Peyer's patch (tissue), 4 donors: Measurements from ENCODE around the gene C1orf216.

Source experiments
- POLR2A ChIP-seq, 2 donors: fragments of 450-650 bp; IDR thresholded peaks; one replicate each; pipeline ENCODE4 v1.5.1; 2017; ENCODE audit warnings: antibody characterized with exemption in 2 of 2, mild to moderate bottlenecking in 2 of 2, moderate library complexity in 2 of 2
- TF ChIP-seq, protein P1 (sequence below), 6 experiments: fragments of 450-650 bp in 4 of 6; fragments of 200-600 bp in 2 of 6; sonication (generic) in 1 of 6; IDR thresholded peaks; one replicate each; pipeline ENCODE4 v1.5.1; 2017 to 2019; ENCODE audit warnings: antibody characterized with exemption in 6 of 6, mild to moderate bottlenecking in 3 of 6, moderate library complexity in 1 of 6

DNA sequence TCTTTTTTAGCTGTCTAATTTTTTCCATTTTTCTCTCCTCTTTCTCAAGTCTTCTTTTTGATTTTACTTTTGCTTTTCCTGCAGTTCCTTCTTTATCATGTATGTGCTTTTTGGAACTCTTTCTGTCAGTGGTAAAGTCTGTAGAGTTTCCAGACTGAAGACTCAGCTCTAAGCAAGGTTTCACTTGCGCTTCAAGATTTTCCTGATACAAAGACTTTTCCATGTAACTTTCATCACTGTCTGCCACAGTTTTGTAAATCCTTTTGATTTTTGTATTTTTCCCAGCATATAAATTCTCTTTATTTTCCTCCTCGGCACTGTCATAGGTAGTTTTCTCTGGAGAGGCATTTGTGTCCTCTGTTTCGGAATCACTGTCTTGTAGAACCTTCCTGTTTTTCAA, 45.6 kb upstream of the C1orf216 start:
- TF ChIP-seq, protein P1, sequence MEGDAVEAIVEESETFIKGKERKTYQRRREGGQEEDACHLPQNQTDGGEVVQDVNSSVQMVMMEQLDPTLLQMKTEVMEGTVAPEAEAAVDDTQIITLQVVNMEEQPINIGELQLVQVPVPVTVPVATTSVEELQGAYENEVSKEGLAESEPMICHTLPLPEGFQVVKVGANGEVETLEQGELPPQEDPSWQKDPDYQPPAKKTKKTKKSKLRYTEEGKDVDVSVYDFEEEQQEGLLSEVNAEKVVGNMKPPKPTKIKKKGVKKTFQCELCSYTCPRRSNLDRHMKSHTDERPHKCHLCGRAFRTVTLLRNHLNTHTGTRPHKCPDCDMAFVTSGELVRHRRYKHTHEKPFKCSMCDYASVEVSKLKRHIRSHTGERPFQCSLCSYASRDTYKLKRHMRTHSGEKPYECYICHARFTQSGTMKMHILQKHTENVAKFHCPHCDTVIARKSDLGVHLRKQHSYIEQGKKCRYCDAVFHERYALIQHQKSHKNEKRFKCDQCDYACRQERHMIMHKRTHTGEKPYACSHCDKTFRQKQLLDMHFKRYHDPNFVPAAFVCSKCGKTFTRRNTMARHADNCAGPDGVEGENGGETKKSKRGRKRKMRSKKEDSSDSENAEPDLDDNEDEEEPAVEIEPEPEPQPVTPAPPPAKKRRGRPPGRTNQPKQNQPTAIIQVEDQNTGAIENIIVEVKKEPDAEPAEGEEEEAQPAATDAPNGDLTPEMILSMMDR (IDR thresholded peaks at IDR 0.05), result no peak
- no peak for TF ChIP-seq POLR2A (IDR thresholded peaks at IDR 0.05)
